GM12878 (cell line): Measurements from ENCODE around the gene PLEKHA5. TPM values are rescaled to one million over a fixed set of nuclear protein-coding genes. Genes with fewer than 3 reads are reported as not detected.

Source experiments
- ATAC-seq: fragments of 200-7000 bp; cut with Tn5 transposase; 3 replicates; pipeline ENCODE4 v1.9.1; 2020; ENCODE audit warnings: mild to moderate bottlenecking, moderate library complexity
- BruUV-seq: library from RNA; stranded (reverse); fragments of 400-500 nt; replicated peaks from 2 replicates; lab custom pipeline; 2021; lab: Mats Ljungman, UMichigan
- CTCF ChIA-PET: fragments of 300-600 bp; sonication (Branson Sonifier 250); formaldehyde crosslinking; extraction: SDS; loops from one replicate; lab custom pipeline; 2021; ENCODE audit warnings: inconsistent platforms; lab: Yijun Ruan, JAX
- POLR2A ChIA-PET: fragments of 350-600 bp; formaldehyde crosslinking; extraction: SDS; loops from one replicate; lab custom pipeline; 2021; ENCODE audit warnings: inconsistent platforms; lab: Charles Lee
- RAD21 ChIA-PET: fragments of 300-600 bp; sonication (Branson Sonifier 250); formaldehyde crosslinking; loops from one replicate; lab custom pipeline; 2023; ENCODE audit warnings: antibody characterized with exemption; ENCODE audit not compliant: unreplicated experiment; lab: Charles Lee
- SMC1A ChIA-PET: fragments of 300-600 bp; sonication (Branson Sonifier 250); formaldehyde crosslinking; loops from one replicate; lab custom pipeline; 2023; ENCODE audit not compliant: unreplicated experiment, uncharacterized antibody; lab: Charles Lee
- DNase-seq: peaks from one replicate; pipeline ENCODE4 v3.0.0-alpha.2; 2011; ENCODE audit warnings: low read depth, low spot score
- FAIRE-seq: peaks from 3 replicates; lab custom pipeline; 2011; peaks lifted over from hg19 to GRCh38; lab: Jason Lieb, UNC
- H2AFZ ChIP-seq: 2 replicates; pipeline ENCODE4 v1.6.0; 2011; ENCODE audit warnings: low read depth, low read length, control low read depth; ENCODE audit not compliant: control insufficient read depth
- H3K27ac ChIP-seq: 2 replicates; pipeline ENCODE4 v1.5.1; 2011; ENCODE audit warnings: control low read depth; ENCODE audit not compliant: control insufficient read depth, insufficient read depth
- H3K27me3 ChIP-seq, 2 experiments: replicated peaks in 1 of 2; 2 replicates each; pipeline versions ENCODE4 v1.6.0 to v1.6.1; 2011; ENCODE audit warnings: low read length in 1 of 2; ENCODE audit not compliant: control insufficient read depth in 2 of 2, insufficient read depth in 2 of 2
- H3K36me3 ChIP-seq, 2 experiments: 2 replicates each; pipeline ENCODE4 v1.5.1; 2011; ENCODE audit warnings: low read length in 1 of 2; ENCODE audit not compliant: control insufficient read depth in 2 of 2, insufficient read depth in 2 of 2
- H3K4me1 ChIP-seq: 2 replicates; pipeline ENCODE4 v1.6.1; 2011; ENCODE audit warnings: mild to moderate bottlenecking, low read length, moderate library complexity, mixed read lengths; ENCODE audit not compliant: control insufficient read depth, insufficient read depth
- H3K4me2 ChIP-seq: 2 replicates; pipeline ENCODE4 v1.6.0; 2011; ENCODE audit warnings: control low read depth; ENCODE audit not compliant: control insufficient read depth, insufficient read depth
- H3K4me3 ChIP-seq: fragments of 200-600 bp; sonication (generic); 2 replicates; pipeline ENCODE4 v1.5.1; 2016
- H3K79me2 ChIP-seq: 2 replicates; pipeline ENCODE4 v1.6.0; 2011; ENCODE audit warnings: low read length; ENCODE audit not compliant: control insufficient read depth, insufficient read depth
- H3K9ac ChIP-seq: 2 replicates; pipeline ENCODE4 v1.8.0; 2011; ENCODE audit warnings: low read length, control low read depth, mixed read lengths; ENCODE audit not compliant: control insufficient read depth, insufficient read depth
- H3K9me3 ChIP-seq: replicated peaks from 3 replicates; pipeline ENCODE4 v1.5.1; 2011; ENCODE audit warnings: mild to moderate bottlenecking, low read length; ENCODE audit not compliant: control insufficient read depth, insufficient read depth
- H4K20me1 ChIP-seq: 2 replicates; pipeline ENCODE4 v1.6.0; 2011; ENCODE audit not compliant: control insufficient read depth, insufficient read depth
- ATF7 ChIP-seq: fragments of 450-650 bp; IDR thresholded peaks from 2 replicates; pipeline ENCODE4 v1.6.1; 2016; ENCODE audit warnings: low read depth, mild to moderate bottlenecking
- CUX1 ChIP-seq: IDR thresholded peaks from 2 replicates; pipeline ENCODE4 v1.6.1; 2012; ENCODE audit warnings: improper control_type of control experiment, low read depth, low read length; ENCODE audit not compliant: insufficient replicate concordance
- GATAD2B ChIP-seq: fragments of 450-650 bp; conservative IDR thresholded peaks from 2 replicates; pipeline ENCODE4 v1.6.1; 2017; ENCODE audit warnings: low read depth, mild to moderate bottlenecking, moderate library complexity
- HDGF ChIP-seq: fragments of 450-650 bp; IDR thresholded peaks from 2 replicates; pipeline ENCODE4 v1.6.1; 2016; ENCODE audit warnings: antibody characterized with exemption
- PAX5 ChIP-seq: IDR thresholded peaks from 2 replicates; pipeline ENCODE4 v1.6.1; 2011; ENCODE audit warnings: low read depth, low read length, borderline replicate concordance
- TAF1 ChIP-seq: IDR thresholded peaks from 2 replicates; pipeline ENCODE4 v1.6.1; 2011; ENCODE audit warnings: mild to moderate bottlenecking, low read depth, low read length, borderline replicate concordance
- USF1 ChIP-seq: IDR thresholded peaks from 2 replicates; pipeline ENCODE4 v1.6.1; 2011; ENCODE audit warnings: borderline replicate concordance, low read depth, mild to moderate bottlenecking, moderate library complexity, mixed read lengths, low read length; ENCODE audit not compliant: insufficient read depth; ENCODE audit errors: extremely low read length
- WGBS: methylation state at CpG from one replicate; pipeline ENCODE4 v1.1.6; 2016; ENCODE audit warnings: low lambda C conversion rate; ENCODE audit not compliant: insufficient replicate concordance, insufficient coverage; ENCODE audit errors: missing lambda C conversion rate; 5-methylcytosine and 5-hydroxymethylcytosine counted together
- in situ Hi-C: fragments of 300-500 bp; cut with MboI; formaldehyde crosslinking; loops from 9 replicates; pipeline ENCODE4 v1.14.3; 2018; ENCODE audit warnings: mixed read lengths
- intact Hi-C: fragments of 100-400 bp; cut with micrococcal nuclease; formaldehyde crosslinking; loops from one replicate; pipeline ENCODE4 v1.14.2; 2022; ENCODE audit not compliant: unreplicated experiment
- polyA plus RNA-seq, 11 experiments: library from polyadenylated mRNA; depleted of rRNA in 4 of 11; unstranded in 6 of 11; stranded (reverse) in 5 of 11; fragments of >200 nt; fragmentation: Nextera tagmentation in 4 of 11; fragmentation: Illumina TruSeq in 1 of 11; extraction: Ambion mirVana in 4 of 11; extraction: Trizol in 1 of 11; gene quantifications; 1 replicate in 1 of 11; 2 replicates in 10 of 11; pipeline versions ENCODE4 v1.2.1 to v1.2.3, GENCODE V29; 2011 to 2016; ENCODE audit warnings: inconsistent platforms in 2 of 11, missing spikeins in 2 of 11, low read depth in 1 of 11
- total RNA-seq, 4 experiments: library from RNA; depleted of rRNA in 3 of 4; stranded (reverse); fragments of >200 nt in 3 of 4; fragmentation: Illumina TruSeq in 1 of 4; extraction: Trizol in 1 of 4; gene quantifications; 2 replicates each; pipeline versions ENCODE4 v1.2.1 to v1.2.3, GENCODE V29; 2013 to 2021

Gene PLEKHA5
- total and polyA plus RNA-seq, 10 of the 15 experiments (the other 5 are each of a cell fraction or from before 2014, with no cell fraction given): 0.09 to 0.33 (median 0.18) TPM; not detected in 3

- POLR2A ChIA-PET: no interaction called here
- ATAC-seq (peak; percentile 57; the same call in 2 of the 3 replicates), FAIRE-seq (no peak), DNase-seq (no peak)
- peak; percentile 54; the same call in 1 of the 2 replicates for TF ChIP-seq ATF7
- no peak for TF ChIP-seq TAF1
- TF ChIP-seq GATAD2B: no peak
- no peak for TF ChIP-seq HDGF
- no peak for TF ChIP-seq CUX1
- TF ChIP-seq USF1: no peak
- TF ChIP-seq PAX5: no peak
- SMC1A ChIA-PET: interaction anchor here (0.5 to 0.6 kb wide), 2 partner anchors 1154 to 1354 kb away, joined by 3 read pairs; no protein-coding TSS in a partner anchor
- no peaks in the 10 kb centered on the region for H3K27me3 ChIP-seq
- no peaks in the 10 kb centered on the region for H3K36me3 ChIP-seq
- no TSS peak for BruUV-seq
- no peak overlapping the region for H2AFZ ChIP-seq
- 31% methylated on average over 3 of the region's 3 CpGs for WGBS
- RAD21 ChIA-PET: no interaction called here
- H3K9ac ChIP-seq: no peak overlapping the region
- in situ Hi-C loops: no loop called here
- CTCF ChIA-PET: no interaction called here
- H3K4me3 ChIP-seq: no peak overlapping the region
- no peaks in the 10 kb centered on the region for H3K9me3 ChIP-seq
- intact Hi-C loops: no loop called here
- no peaks in the 10 kb centered on the region for H3K79me2 ChIP-seq
- H3K27ac ChIP-seq: no peak overlapping the region
- no peaks in the 10 kb centered on the region for H3K4me1 ChIP-seq
- no peaks in the 10 kb centered on the region for H4K20me1 ChIP-seq
- no peak overlapping the region for H3K4me2 ChIP-seq
These were observed 90.7 kb downstream of the PLEKHA5 start for GRCh38 chr12:19220205-19220604.
